Measurements from ENCODE around the gene SLC16A13.

The SLC16A13 gene

GRCh38 chr17:7064261-7064660 is 28.4 kb downstream of the SLC16A13 start:
- in situ Hi-C loops (cut with HindIII; ENCODE audit: low sequenced_read_pairs): no loop called here
- DNase-seq (ENCODE audit: low read depth, low spot score): peak; percentile 65
- no peak for TF ChIP-seq CTCF (IDR thresholded peaks at IDR 0.05; ENCODE audit: low read depth, low read length)
- H3K4me3 ChIP-seq (ENCODE audit: low read depth, low read length): no peak overlapping the region

- no peak for DNase-seq (ENCODE audit: low read depth, low spot score)
Measured at GRCh38 chr17:7067198-7067597, 31.4 kb downstream of the SLC16A13 start.

GRCh38 chr17:7068268-7068667 is 32.5 kb downstream of the SLC16A13 start:
- no peak overlapping the region for H3K4me3 ChIP-seq (ENCODE audit: low read depth, low read length)
- no peak for TF ChIP-seq CTCF (IDR thresholded peaks at IDR 0.05; ENCODE audit: low read depth, low read length)
- in situ Hi-C loops (cut with HindIII; ENCODE audit: low sequenced_read_pairs): no loop called here
- no peak for DNase-seq (ENCODE audit: low read depth, low spot score)

More at GRCh38 chr17:7067198-7067597, 31.4 kb downstream of the SLC16A13 start:
- in situ Hi-C loops (cut with HindIII; ENCODE audit: low sequenced_read_pairs): no loop called here
- no peak overlapping the region for H3K4me3 ChIP-seq (ENCODE audit: low read depth, low read length)
- no peak for TF ChIP-seq CTCF (IDR thresholded peaks at IDR 0.05; ENCODE audit: low read depth, low read length)

- in situ Hi-C loops (cut with HindIII; ENCODE audit: low sequenced_read_pairs): no loop called here
- TF ChIP-seq CTCF (IDR thresholded peaks at IDR 0.05; ENCODE audit: low read depth, low read length): no peak
- DNase-seq (ENCODE audit: low read depth, low spot score): no peak
- H3K4me3 ChIP-seq (ENCODE audit: low read depth, low read length): no peak overlapping the region
Measured at GRCh38 chr17:7070712-7071111, 34.9 kb downstream of the SLC16A13 start.

GRCh38 chr17:7072406-7072805 is 36.6 kb downstream of the SLC16A13 start:
- in situ Hi-C loops (cut with HindIII; ENCODE audit: low sequenced_read_pairs): no loop called here
- TF ChIP-seq CTCF (IDR thresholded peaks at IDR 0.05; ENCODE audit: low read depth, low read length): no peak
- H3K4me3 ChIP-seq (ENCODE audit: low read depth, low read length): no peak overlapping the region
- DNase-seq (ENCODE audit: low read depth, low spot score): no peak

- no peak overlapping the region for H3K4me3 ChIP-seq (ENCODE audit: low read depth, low read length)
- in situ Hi-C loops (cut with HindIII; ENCODE audit: low sequenced_read_pairs): no loop called here
- no peak for TF ChIP-seq CTCF (IDR thresholded peaks at IDR 0.05; ENCODE audit: low read depth, low read length)
- no peak for DNase-seq (ENCODE audit: low read depth, low spot score)
Measured at GRCh38 chr17:7074931-7075330, 39.1 kb downstream of the SLC16A13 start.

Measured in astrocyte of the spinal cord (primary cell).